Suprapubic skin (tissue), 4 donors: ENCODE data around the gene SYT12. TPM values are rescaled to one million over a fixed set of nuclear protein-coding genes. Genes with fewer than 3 reads are reported as not detected.

Experiments used
- DNase-seq, 2 donors: peaks; one replicate each; pipeline ENCODE4 v3.0.0-alpha.2; 2019; ENCODE audit warnings: low spot score in 2 of 2
- H3K27ac ChIP-seq: fragments of 200-600 bp; sonication (generic); one replicate; pipeline ENCODE4 v1.5.1; 2019
- H3K27me3 ChIP-seq: fragments of 200-600 bp; sonication (generic); one replicate; pipeline ENCODE4 v1.5.1; 2019
- H3K36me3 ChIP-seq: fragments of 200-600 bp; sonication (generic); one replicate; pipeline ENCODE4 v1.5.1; 2019
- H3K4me1 ChIP-seq: fragments of 200-600 bp; sonication (generic); one replicate; pipeline ENCODE4 v1.5.1; 2019
- H3K4me3 ChIP-seq: fragments of 200-600 bp; sonication (generic); one replicate; pipeline ENCODE4 v1.5.1; 2019; ENCODE audit warnings: mild to moderate bottlenecking
- H3K9me3 ChIP-seq: fragments of 200-600 bp; sonication (generic); one replicate; pipeline ENCODE4 v1.5.1; 2019
- CTCF ChIP-seq, 2 donors: fragments of 200-600 bp in 1 of 2; fragments of 450-650 bp in 1 of 2; sonication (generic) in 1 of 2; IDR thresholded peaks; one replicate each; pipeline ENCODE4 v1.5.1; 2016 to 2019; ENCODE audit warnings: antibody characterized with exemption in 2 of 2, mild to moderate bottlenecking in 1 of 2, moderate library complexity in 1 of 2
- EP300 ChIP-seq: sonication (generic); formaldehyde crosslinking; IDR thresholded peaks from one replicate; pipeline ENCODE4 v1.6.1; 2017; ENCODE audit warnings: antibody characterized with exemption
- POLR2A ChIP-seq, 2 donors: fragments of 450-650 bp; IDR thresholded peaks; one replicate each; pipeline ENCODE4 v1.6.1; 2017; ENCODE audit warnings: antibody characterized with exemption in 2 of 2, mild to moderate bottlenecking in 2 of 2, moderate library complexity in 2 of 2
- POLR2AphosphoS5 ChIP-seq, 3 donors: sonication (generic); formaldehyde crosslinking; IDR thresholded peaks; one replicate each; pipeline ENCODE4 v1.6.1; 2017; ENCODE audit warnings: antibody characterized with exemption in 3 of 3
- WGBS: methylation state at CpG from one replicate; pipeline ENCODE4 v1.1.5; 2018; 5-methylcytosine and 5-hydroxymethylcytosine counted together
- total RNA-seq, 4 donors: library from RNA; depleted of rRNA; stranded (reverse); fragments of >200 nt; gene quantifications; one replicate each; pipeline ENCODE4 v1.1.0, GENCODE V29; 2016

SYT12 gene
- total RNA-seq, 4 donors from 2014 or later = 0.38 to 1.1 (median 0.53) TPM

- no peaks in the 10 kb centered on the region for H3K27me3 ChIP-seq
- H3K4me3 ChIP-seq = no peak overlapping the region
- 22% methylated on average over 7 of the region's 7 CpGs for WGBS
- no peak overlapping the region for H3K27ac ChIP-seq
- no peak for TF ChIP-seq POLR2A (IDR thresholded peaks at IDR 0.05)
- no peak for TF ChIP-seq EP300
- peak; percentile 49 to 68 for TF ChIP-seq CTCF (IDR thresholded peaks at IDR 0.05)
- no peak for DNase-seq
- H3K36me3 ChIP-seq = no peaks in the 10 kb centered on the region
- H3K4me1 ChIP-seq = peaks cover 49% of the 10 kb centered on the region
- no peaks in the 10 kb centered on the region for H3K9me3 ChIP-seq
Measured at GRCh38 chr11:67053896-67054329, 31.0 kb downstream of the SYT12 start.

GRCh38 chr11:67054346-67054835, 31.5 kb downstream of the SYT12 start:
- TF ChIP-seq POLR2AphosphoS5 (IDR thresholded peaks at IDR 0.05) (no peak), EP300 (no peak), CTCF (IDR thresholded peaks at IDR 0.05) (no peak), POLR2A (IDR thresholded peaks at IDR 0.05) (no peak)
- Histone ChIP-seq H3K36me3 (no peaks in the 10 kb centered on the region), H3K4me1 (peaks cover 49% of the 10 kb centered on the region), H3K27ac (no peak overlapping the region), H3K4me3 (no peak overlapping the region), H3K9me3 (no peaks in the 10 kb centered on the region), H3K27me3 (no peaks in the 10 kb centered on the region)
- DNase-seq = no peak
- 72% methylated on average over 7 of the region's 9 CpGs for WGBS

- Histone ChIP-seq H3K9me3 (no peaks in the 10 kb centered on the region), H3K4me1 (peaks cover 49% of the 10 kb centered on the region), H3K27me3 (no peaks in the 10 kb centered on the region), H3K4me3 (peak overlapping the region; percentile 57), H3K36me3 (no peaks in the 10 kb centered on the region), H3K27ac (peak overlapping the region; percentile 90)
- WGBS = 50% methylated on average over 10 of the region's 10 CpGs
- TF ChIP-seq POLR2A (IDR thresholded peaks at IDR 0.05) (no peak), POLR2AphosphoS5 (IDR thresholded peaks at IDR 0.05) (peak in 1 of 3 donors; percentile 31)
- peak in 1 of 2 donors; percentile 75 for DNase-seq
Measured at GRCh38 chr11:67054836-67055523, 32.0 kb downstream of the SYT12 start.

GRCh38 chr11:67055812-67056211, 32.9 kb downstream of the SYT12 start:
- H3K36me3 ChIP-seq = no peaks in the 10 kb centered on the region
- peak overlapping the region; percentile 57 for H3K4me3 ChIP-seq
- H3K27me3 ChIP-seq = no peaks in the 10 kb centered on the region
- peak overlapping the region; percentile 90 for H3K27ac ChIP-seq
- WGBS = 16% methylated on average over 10 of the region's 17 CpGs
- no peak for DNase-seq
- H3K9me3 ChIP-seq = no peaks in the 10 kb centered on the region
- peaks cover 49% of the 10 kb centered on the region for H3K4me1 ChIP-seq
- TF ChIP-seq CTCF (IDR thresholded peaks at IDR 0.05) (no peak), POLR2AphosphoS5 (IDR thresholded peaks at IDR 0.05) (peak in 1 of 3 donors; percentile 11), POLR2A (IDR thresholded peaks at IDR 0.05) (no peak), EP300 (no peak)

- no peaks in the 10 kb centered on the region for H3K36me3 ChIP-seq
- peak in 1 of 2 donors; percentile 79 for DNase-seq
- 9% methylated on average over 11 of the region's 72 CpGs for WGBS
- H3K27ac ChIP-seq = peak within 1 kb of the TSS; percentile 90
- peak within 1 kb of the TSS; percentile 57 for H3K4me3 ChIP-seq
- peaks cover 49% of the 10 kb centered on the region for H3K4me1 ChIP-seq
- H3K27me3 ChIP-seq = no peaks in the 10 kb centered on the region
- no peak for TF ChIP-seq EP300
- no peak for TF ChIP-seq CTCF (IDR thresholded peaks at IDR 0.05)
- no peak for TF ChIP-seq POLR2A (IDR thresholded peaks at IDR 0.05)
- no peak for TF ChIP-seq POLR2AphosphoS5 (IDR thresholded peaks at IDR 0.05)
- H3K9me3 ChIP-seq = no peaks in the 10 kb centered on the region
Measured at GRCh38 chr11:67056267-67057204, 33.6 kb downstream of the SYT12 start, which contains the start of gene RHOD. Gene RHOD (plus strand): TSS chr11:67056847. CDS start chr11:67056903, 56 bp downstream.
